ENCODE results near the gene COG5. TPM values are rescaled to one million over a fixed set of nuclear protein-coding genes. Genes with fewer than 3 reads are reported as not detected.

The COG5 gene
- total RNA-seq, 1 experiment from 2014 or later = 56.1 TPM

DNA sequence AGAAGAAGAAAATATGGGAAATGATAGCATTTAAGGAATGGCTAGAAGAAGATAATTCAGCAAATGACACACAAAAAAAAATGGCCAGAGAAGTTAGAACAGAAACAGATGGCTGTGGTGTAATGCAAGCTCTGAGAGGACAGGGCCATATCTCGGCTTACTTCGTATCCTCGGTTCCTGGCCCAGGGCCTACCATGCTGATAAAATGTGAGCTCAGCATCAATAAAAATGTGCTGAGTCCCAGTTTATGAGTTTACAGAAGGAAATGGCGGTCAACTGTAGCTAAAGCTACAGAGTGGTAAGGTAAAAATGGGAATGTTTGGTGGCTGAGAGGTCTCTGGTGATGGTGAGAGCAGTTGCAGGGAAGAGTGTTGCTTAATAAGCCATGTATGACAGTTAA, 354.2 kb downstream of the COG5 start:
- Histone ChIP-seq H3K79me2 (ENCODE audit: low read length) (no peaks in the 10 kb centered on the region), H3K27ac (ENCODE audit: low read length) (no peak overlapping the region), H3K4me3 (ENCODE audit: low read length) (no peak overlapping the region), H3K27me3 (ENCODE audit: low read length) (no peaks in the 10 kb centered on the region), H3K9ac (ENCODE audit: low read length) (no peak overlapping the region), H3K9me2 (replicated peaks; ENCODE audit: insufficient read depth, low read length) (no peaks in the 10 kb centered on the region), H3K4me1 (ENCODE audit: low read length) (0 out of 2 replicates have a peak, but pooled peaks cover 2% of the 10 kb centered on the region), H4K20me1 (ENCODE audit: insufficient read depth, low read depth, low read length) (no peaks in the 10 kb centered on the region), H3K36me3 (ENCODE audit: insufficient read depth, low read length) (no peaks in the 10 kb centered on the region), H3K9me3 (ENCODE audit: low read length) (peaks cover 14% of the 10 kb centered on the region), H3K4me2 (ENCODE audit: low read depth, low read length, poor library complexity, severe bottlenecking) (no peak overlapping the region), H2AFZ (ENCODE audit: low read length) (no peak overlapping the region)
- DNase-seq = no peak

DNA sequence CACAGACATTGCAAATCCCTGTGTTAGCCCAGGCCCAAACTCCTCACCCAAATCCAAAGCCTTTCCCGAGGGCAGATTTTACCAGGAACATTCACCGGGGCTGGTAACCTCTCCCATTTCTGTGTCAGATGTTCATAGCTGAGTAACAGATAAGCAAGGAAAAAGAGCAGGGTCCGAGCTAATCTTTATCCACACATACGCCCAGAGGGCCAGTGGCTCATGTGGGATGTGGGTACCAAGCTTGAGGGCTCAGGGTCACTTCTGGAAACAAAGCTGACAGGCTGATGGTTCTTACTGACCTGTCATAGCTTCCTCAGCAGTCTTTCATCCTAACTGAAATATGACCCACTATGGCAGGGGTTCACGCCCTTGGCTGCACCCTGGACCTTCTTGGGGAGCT, 355.2 kb downstream of the COG5 start:
- 0 out of 2 replicates have a peak, but pooled peaks cover 2% of the 10 kb centered on the region for H3K4me1 ChIP-seq (ENCODE audit: low read length)
- H3K9me2 ChIP-seq (replicated peaks; ENCODE audit: insufficient read depth, low read length) = no peaks in the 10 kb centered on the region
- no peak overlapping the region for H3K9ac ChIP-seq (ENCODE audit: low read length)
- peaks cover 4% of the 10 kb centered on the region for H3K9me3 ChIP-seq (ENCODE audit: low read length)
- H3K79me2 ChIP-seq (ENCODE audit: low read length) = no peaks in the 10 kb centered on the region
- H3K27me3 ChIP-seq (ENCODE audit: low read length) = no peaks in the 10 kb centered on the region
- DNase-seq = no peak
- H3K36me3 ChIP-seq (ENCODE audit: insufficient read depth, low read length) = no peaks in the 10 kb centered on the region
- H3K4me2 ChIP-seq (ENCODE audit: low read depth, low read length, poor library complexity, severe bottlenecking) = no peak overlapping the region
- no peak overlapping the region for H2AFZ ChIP-seq (ENCODE audit: low read length)
- H3K4me3 ChIP-seq (ENCODE audit: low read length) = no peak overlapping the region
- H4K20me1 ChIP-seq (ENCODE audit: insufficient read depth, low read depth, low read length) = no peaks in the 10 kb centered on the region
- no peak overlapping the region for H3K27ac ChIP-seq (ENCODE audit: low read length)

DNA sequence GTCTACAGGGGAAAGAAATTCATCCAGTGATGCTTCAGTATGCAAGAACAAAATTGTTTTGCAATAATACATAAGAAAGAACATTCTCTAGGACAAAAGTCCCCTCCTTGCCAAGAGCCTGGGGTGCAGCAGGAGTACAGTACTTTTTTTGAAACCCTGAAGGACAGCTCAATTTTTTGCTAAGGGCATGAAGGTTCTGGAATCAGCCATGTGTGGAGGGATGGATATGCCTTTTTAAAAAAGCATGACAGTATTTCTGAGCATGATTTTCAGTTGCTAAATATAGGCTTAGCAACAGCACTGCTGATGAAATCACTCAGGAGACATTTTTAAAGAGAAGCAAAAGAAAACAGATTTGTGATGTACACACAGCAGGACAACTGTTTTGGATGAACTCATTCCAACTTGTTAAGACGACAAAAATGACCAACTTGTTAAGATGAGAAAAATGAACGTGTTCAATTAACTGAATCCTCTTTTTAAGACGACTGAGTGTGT, 355.6 kb downstream of the COG5 start:
- Histone ChIP-seq H3K4me3 (ENCODE audit: low read length) (no peak overlapping the region), H3K27ac (ENCODE audit: low read length) (no peak overlapping the region), H3K27me3 (ENCODE audit: low read length) (no peaks in the 10 kb centered on the region), H3K9me3 (ENCODE audit: low read length) (no peaks in the 10 kb centered on the region; the same call in 1 of the 2 replicates), H3K4me1 (ENCODE audit: low read length) (0 out of 2 replicates have a peak, but pooled peaks cover 2% of the 10 kb centered on the region), H2AFZ (ENCODE audit: low read length) (no peak overlapping the region), H3K36me3 (ENCODE audit: insufficient read depth, low read length) (peaks cover 3% of the 10 kb centered on the region; the same call in 1 of the 2 replicates), H3K9ac (ENCODE audit: low read length) (no peak overlapping the region), H3K79me2 (ENCODE audit: low read length) (no peaks in the 10 kb centered on the region), H3K9me2 (replicated peaks; ENCODE audit: insufficient read depth, low read length) (no peaks in the 10 kb centered on the region), H4K20me1 (ENCODE audit: insufficient read depth, low read depth, low read length) (no peaks in the 10 kb centered on the region), H3K4me2 (ENCODE audit: low read depth, low read length, poor library complexity, severe bottlenecking) (no peak overlapping the region)
- no peak for DNase-seq

DNA sequence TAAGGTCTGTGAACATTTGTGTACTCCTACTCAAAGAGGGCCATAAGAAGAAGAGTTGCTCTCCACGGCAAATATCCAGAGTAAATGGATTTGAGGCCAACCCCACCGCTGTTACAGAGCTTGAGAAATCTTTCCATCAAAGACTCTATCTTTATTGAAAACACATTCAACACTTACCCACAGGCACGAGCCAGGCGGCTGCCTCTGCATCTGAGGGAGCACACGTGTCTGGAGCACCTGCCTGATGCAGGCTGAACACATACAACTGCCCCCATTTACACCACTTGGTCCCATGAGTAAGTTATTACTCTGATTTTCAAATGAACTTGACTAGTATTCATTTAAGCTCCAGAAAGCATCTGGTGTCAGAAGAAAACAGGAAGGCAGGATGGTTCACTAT, 356.3 kb downstream of the COG5 start:
- no peak overlapping the region for H2AFZ ChIP-seq (ENCODE audit: low read length)
- H3K27ac ChIP-seq (ENCODE audit: low read length) = no peak overlapping the region
- no peak overlapping the region for H3K9ac ChIP-seq (ENCODE audit: low read length)
- H3K9me3 ChIP-seq (ENCODE audit: low read length) = no peaks in the 10 kb centered on the region
- H3K27me3 ChIP-seq (ENCODE audit: low read length) = no peaks in the 10 kb centered on the region
- no peaks in the 10 kb centered on the region for H3K79me2 ChIP-seq (ENCODE audit: low read length)
- no peaks in the 10 kb centered on the region for H3K9me2 ChIP-seq (replicated peaks; ENCODE audit: insufficient read depth, low read length)
- DNase-seq = no peak
- H3K4me3 ChIP-seq (ENCODE audit: low read length) = no peak overlapping the region
- no peaks in the 10 kb centered on the region for H4K20me1 ChIP-seq (ENCODE audit: insufficient read depth, low read depth, low read length)
- H3K4me2 ChIP-seq (ENCODE audit: low read depth, low read length, poor library complexity, severe bottlenecking) = no peak overlapping the region
- H3K36me3 ChIP-seq (ENCODE audit: insufficient read depth, low read length) = peaks cover 3% of the 10 kb centered on the region; the same call in 1 of the 2 replicates
- 0 out of 2 replicates have a peak, but pooled peaks cover 2% of the 10 kb centered on the region for H3K4me1 ChIP-seq (ENCODE audit: low read length)

DNA sequence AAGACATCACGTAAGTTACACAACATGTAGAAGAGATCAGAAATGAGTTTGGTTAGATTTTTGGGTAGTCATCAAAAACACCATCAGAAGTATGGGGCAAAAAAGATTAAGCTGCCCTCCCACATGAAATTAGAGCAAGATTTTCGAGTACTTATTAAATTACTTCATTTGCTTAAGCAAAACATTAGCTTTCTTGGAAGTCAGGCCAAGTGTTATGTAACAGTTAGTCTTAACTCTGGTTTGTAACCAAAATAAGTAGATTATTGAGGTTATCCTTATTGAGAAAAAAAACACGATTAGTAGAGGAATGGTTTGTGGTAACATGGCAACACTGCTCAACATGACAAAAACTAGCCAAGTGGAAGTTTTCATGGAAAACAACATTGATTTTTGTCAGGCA, 357.0 kb downstream of the COG5 start:
- Histone ChIP-seq H3K4me2 (ENCODE audit: low read depth, low read length, poor library complexity, severe bottlenecking) (no peak overlapping the region), H3K79me2 (ENCODE audit: low read length) (no peaks in the 10 kb centered on the region), H3K9ac (ENCODE audit: low read length) (no peak overlapping the region), H3K4me3 (ENCODE audit: low read length) (no peak overlapping the region), H3K27ac (ENCODE audit: low read length) (no peak overlapping the region), H3K4me1 (ENCODE audit: low read length) (0 out of 2 replicates have a peak, but pooled peaks cover 2% of the 10 kb centered on the region), H3K9me2 (replicated peaks; ENCODE audit: insufficient read depth, low read length) (no peaks in the 10 kb centered on the region), H4K20me1 (ENCODE audit: insufficient read depth, low read depth, low read length) (no peaks in the 10 kb centered on the region), H3K9me3 (ENCODE audit: low read length) (no peaks in the 10 kb centered on the region), H3K27me3 (ENCODE audit: low read length) (no peaks in the 10 kb centered on the region), H2AFZ (ENCODE audit: low read length) (no peak overlapping the region), H3K36me3 (ENCODE audit: insufficient read depth, low read length) (peaks cover 3% of the 10 kb centered on the region; the same call in 1 of the 2 replicates)
- DNase-seq = no peak

DNA sequence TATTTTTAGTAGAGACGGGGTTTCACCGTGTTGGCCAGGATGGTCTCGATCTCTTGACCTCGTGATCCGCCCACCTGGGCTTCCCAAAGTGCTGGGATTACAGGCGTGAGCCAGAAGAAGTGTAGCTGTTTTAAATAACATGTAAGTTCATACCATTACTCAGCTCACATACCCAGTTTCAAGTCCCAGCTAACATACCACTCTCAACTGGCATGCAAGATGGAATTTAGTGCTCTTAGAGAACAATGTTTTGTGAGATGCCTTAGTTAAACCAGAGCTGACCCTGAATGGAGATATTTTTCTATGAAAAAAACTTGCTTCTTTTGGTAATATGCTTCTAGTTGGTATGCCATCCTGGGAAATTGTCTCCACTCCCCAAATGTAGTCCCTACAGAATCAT, 357.6 kb downstream of the COG5 start:
- DNase-seq = no peak
- Histone ChIP-seq H3K36me3 (ENCODE audit: insufficient read depth, low read length) (peaks cover 7% of the 10 kb centered on the region; the same call in 1 of the 2 replicates), H3K4me2 (ENCODE audit: low read depth, low read length, poor library complexity, severe bottlenecking) (no peak overlapping the region), H3K4me1 (ENCODE audit: low read length) (0 out of 2 replicates have a peak, but pooled peaks cover 2% of the 10 kb centered on the region), H4K20me1 (ENCODE audit: insufficient read depth, low read depth, low read length) (no peaks in the 10 kb centered on the region), H3K9ac (ENCODE audit: low read length) (no peak overlapping the region), H3K27me3 (ENCODE audit: low read length) (no peaks in the 10 kb centered on the region), H3K9me3 (ENCODE audit: low read length) (no peaks in the 10 kb centered on the region), H3K4me3 (ENCODE audit: low read length) (no peak overlapping the region), H3K9me2 (replicated peaks; ENCODE audit: insufficient read depth, low read length) (no peaks in the 10 kb centered on the region), H3K27ac (ENCODE audit: low read length) (no peak overlapping the region), H2AFZ (ENCODE audit: low read length) (no peak overlapping the region), H3K79me2 (ENCODE audit: low read length) (no peaks in the 10 kb centered on the region)

DNA sequence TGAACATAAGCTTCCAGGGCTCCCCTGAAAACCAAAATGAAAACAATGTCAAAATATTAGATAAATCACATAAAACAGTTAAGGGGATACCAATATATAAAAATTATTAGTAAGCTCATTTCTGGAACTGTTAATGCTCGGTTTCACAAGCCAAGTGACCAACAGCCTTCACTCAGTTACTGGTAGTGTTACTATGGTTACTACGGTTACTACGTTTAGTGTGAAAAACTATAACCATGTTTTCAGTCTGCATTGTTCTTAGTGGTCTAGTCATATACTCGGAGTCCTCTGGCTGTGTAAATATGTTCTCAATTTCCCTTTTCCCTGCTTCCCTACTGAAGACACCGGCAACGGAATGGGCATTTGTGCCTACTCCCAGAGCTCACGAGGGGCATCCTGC, 360.1 kb downstream of the COG5 start:
- H3K36me3 ChIP-seq (ENCODE audit: insufficient read depth, low read length) = peaks cover 7% of the 10 kb centered on the region; the same call in 1 of the 2 replicates
- H2AFZ ChIP-seq (ENCODE audit: low read length) = no peak overlapping the region
- H3K79me2 ChIP-seq (ENCODE audit: low read length) = no peaks in the 10 kb centered on the region
- H3K9me2 ChIP-seq (replicated peaks; ENCODE audit: insufficient read depth, low read length) = no peaks in the 10 kb centered on the region
- no peaks in the 10 kb centered on the region for H3K4me1 ChIP-seq (ENCODE audit: low read length)
- H3K9me3 ChIP-seq (ENCODE audit: low read length) = no peaks in the 10 kb centered on the region
- no peak overlapping the region for H3K4me3 ChIP-seq (ENCODE audit: low read length)
- no peak overlapping the region for H3K9ac ChIP-seq (ENCODE audit: low read length)
- no peaks in the 10 kb centered on the region for H3K27me3 ChIP-seq (ENCODE audit: low read length)
- no peak for DNase-seq
- H3K27ac ChIP-seq (ENCODE audit: low read length) = no peak overlapping the region
- no peak overlapping the region for H3K4me2 ChIP-seq (ENCODE audit: low read depth, low read length, poor library complexity, severe bottlenecking)
- H4K20me1 ChIP-seq (ENCODE audit: insufficient read depth, low read depth, low read length) = no peaks in the 10 kb centered on the region

DNA sequence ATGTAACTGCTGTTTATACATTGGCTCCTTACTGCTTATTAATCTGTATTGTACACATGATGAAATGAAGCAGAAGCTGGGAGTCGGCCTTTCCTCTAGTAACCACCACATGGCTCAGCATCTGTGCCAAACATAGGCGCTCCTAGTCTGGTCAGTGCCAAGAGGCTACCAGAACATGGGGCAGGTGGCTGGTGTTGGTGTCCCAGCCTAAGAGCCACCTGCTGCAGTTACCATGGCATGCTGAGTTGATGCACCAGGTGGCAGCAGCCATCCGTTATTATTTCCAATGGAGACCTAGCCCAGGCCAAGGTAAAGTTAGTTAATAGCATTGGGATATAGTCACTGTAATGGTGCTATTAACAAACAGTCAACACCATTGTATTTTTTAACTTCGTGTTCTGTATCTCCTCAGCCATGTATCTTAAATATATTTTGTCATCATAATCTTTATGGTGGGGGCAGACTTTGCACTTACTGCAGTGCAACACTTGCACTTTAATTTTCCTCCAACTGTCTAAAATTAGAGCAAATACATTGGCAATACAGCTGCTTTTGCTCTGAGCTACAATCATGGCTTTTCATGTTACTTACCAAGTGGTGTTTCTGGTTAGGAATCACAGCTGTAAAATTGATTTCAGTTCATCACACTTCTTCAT, 361.8 kb downstream of the COG5 start:
- no peak overlapping the region for H3K9ac ChIP-seq (ENCODE audit: low read length)
- DNase-seq = peak; percentile 83
- H3K79me2 ChIP-seq (ENCODE audit: low read length) = no peaks in the 10 kb centered on the region
- no peak overlapping the region for H3K4me3 ChIP-seq (ENCODE audit: low read length)
- H3K9me2 ChIP-seq (replicated peaks; ENCODE audit: insufficient read depth, low read length) = no peaks in the 10 kb centered on the region
- no peak overlapping the region for H3K4me2 ChIP-seq (ENCODE audit: low read depth, low read length, poor library complexity, severe bottlenecking)
- no peaks in the 10 kb centered on the region for H3K4me1 ChIP-seq (ENCODE audit: low read length)
- peaks cover 9% of the 10 kb centered on the region for H3K36me3 ChIP-seq (ENCODE audit: insufficient read depth, low read length)
- H2AFZ ChIP-seq (ENCODE audit: low read length) = no peak overlapping the region
- H3K27ac ChIP-seq (ENCODE audit: low read length) = no peak overlapping the region
- H4K20me1 ChIP-seq (ENCODE audit: insufficient read depth, low read depth, low read length) = no peaks in the 10 kb centered on the region
- H3K27me3 ChIP-seq (ENCODE audit: low read length) = no peaks in the 10 kb centered on the region
- no peaks in the 10 kb centered on the region for H3K9me3 ChIP-seq (ENCODE audit: low read length)

All from Karpas-422 (cell line).